HCT116 (cell line): ENCODE data around the gene CDK9. TPM values are rescaled to one million over a fixed set of nuclear protein-coding genes. Genes with fewer than 3 reads are reported as not detected.

ENCODE experiments used
- ATAC-seq: fragments of 200-7000 bp; cut with Tn5 transposase; 2 replicates; pipeline ENCODE4 v1.9.1; 2020; ENCODE audit warnings: mild to moderate bottlenecking, moderate library complexity
- BruUV-seq: library from RNA; stranded (reverse); fragments of 400-500 nt; replicated peaks from 2 replicates; lab custom pipeline; 2021; lab: Mats Ljungman, UMichigan
- CTCF ChIA-PET: fragments of 300-600 bp; sonication (Branson Sonifier 250); formaldehyde crosslinking; loops from one replicate; lab custom pipeline; 2021; ENCODE audit warnings: antibody characterized with exemption; lab: Charles Lee
- POLR2A ChIA-PET: fragments of 300-600, 350-600 bp; sonication (Branson Sonifier 250); formaldehyde crosslinking; loops from one replicate; lab custom pipeline; 2021; ENCODE audit warnings: antibody characterized with exemption; lab: Charles Lee
- RAD21 ChIA-PET, 2 experiments: fragments of 300-600 bp; sonication (Branson Sonifier 250); formaldehyde crosslinking; loops; one replicate each; lab custom pipeline; 2023; ENCODE audit warnings: low total read pairs in 2 of 2; ENCODE audit not compliant: uncharacterized antibody in 2 of 2, unreplicated experiment in 2 of 2, low non-redundant PET in 1 of 2; lab: Charles Lee
- DNase-seq: peaks from one replicate; pipeline ENCODE4 v3.0.0-alpha.2; 2010; ENCODE audit warnings: low read depth, low spot score
- H2AFZ ChIP-seq: fragments of 200-600 bp; shearing (Covaris generic), sonication (generic); 2 replicates; pipeline ENCODE4 v1.6.1; 2017; ENCODE audit warnings: low read depth, mixed run types, mixed read lengths, antibody characterized with exemption, low read length; ENCODE audit not compliant: poor library complexity, severe bottlenecking
- H3K27ac ChIP-seq: 2 replicates; pipeline ENCODE4 v1.5.1; 2012; ENCODE audit warnings: low read depth, low read length
- H3K27me3 ChIP-seq: fragments of 200-600 bp; sonication (generic); 2 replicates; pipeline ENCODE4 v1.6.1; 2016; ENCODE audit warnings: mixed run types, low read length, mixed read lengths; ENCODE audit not compliant: insufficient read depth
- H3K36me3 ChIP-seq, 2 experiments: fragments of 200-500 bp in 1 of 2; fragments of 200-600 bp in 1 of 2; sonication (Bioruptor generic) in 1 of 2; sonication (generic) in 1 of 2; 2 replicates each; pipeline versions ENCODE4 v1.5.1 to v1.6.1; 2014 to 2016; ENCODE audit warnings: low read length in 2 of 2, inconsistent platforms in 1 of 2, mixed read lengths in 1 of 2, mixed run types in 1 of 2; ENCODE audit not compliant: insufficient read depth in 2 of 2, control insufficient read depth in 1 of 2
- H3K4me1 ChIP-seq, 2 experiments: fragments of 200-600 bp in 1 of 2; sonication (generic) in 1 of 2; 2 replicates each; pipeline versions ENCODE4 v1.5.1 to v1.6.1; 2012 to 2017; ENCODE audit warnings: low read length in 2 of 2, inconsistent platforms in 1 of 2, mild to moderate bottlenecking in 1 of 2, mixed read lengths in 1 of 2, mixed run types in 1 of 2, moderate library complexity in 1 of 2; ENCODE audit not compliant: insufficient read depth in 2 of 2, control insufficient read depth in 1 of 2
- H3K4me2 ChIP-seq: fragments of 200-600 bp; sonication (generic); 2 replicates; pipeline ENCODE4 v1.6.1; 2017; ENCODE audit warnings: mixed run types, low read length, mixed read lengths
- H3K4me3 ChIP-seq, 2 experiments: fragments of 200-600 bp in 1 of 2; sonication (generic) in 1 of 2; replicated peaks in 1 of 2; 2 replicates each; pipeline ENCODE4 v1.5.1; 2011 to 2016; ENCODE audit warnings: low read length in 2 of 2, control low read depth in 1 of 2, low read depth in 1 of 2, mild to moderate bottlenecking in 1 of 2, mixed read lengths in 1 of 2, mixed run types in 1 of 2
- H3K79me2 ChIP-seq: fragments of 200-600 bp; sonication (generic); 2 replicates; pipeline ENCODE4 v1.6.1; 2017; ENCODE audit warnings: mild to moderate bottlenecking, mixed run types, low read length, moderate library complexity, mixed read lengths; ENCODE audit not compliant: insufficient read depth
- H3K9ac ChIP-seq: fragments of 200-600 bp; sonication (generic); 2 replicates; pipeline ENCODE4 v1.6.1; 2016; ENCODE audit warnings: low read length, mixed read lengths
- H3K9me2 ChIP-seq: fragments of 200-600 bp; sonication (generic), shearing (Covaris generic); 2 replicates; pipeline ENCODE4 v1.6.1; 2017; ENCODE audit warnings: mixed run types, mild to moderate bottlenecking, moderate library complexity; ENCODE audit not compliant: insufficient read depth
- H3K9me3 ChIP-seq, 2 experiments: fragments of 200-500 bp in 1 of 2; fragments of 200-600 bp in 1 of 2; sonication (Bioruptor generic) in 1 of 2; sonication (generic) in 1 of 2; 2 replicates each; pipeline ENCODE4 v1.6.1; 2014 to 2017; ENCODE audit warnings: low read length in 2 of 2, mixed read lengths in 2 of 2, inconsistent platforms in 1 of 2, low read depth in 1 of 2, mild to moderate bottlenecking in 1 of 2, mixed run types in 1 of 2, moderate library complexity in 1 of 2; ENCODE audit not compliant: control insufficient read depth in 1 of 2, insufficient read depth in 1 of 2
- H4K20me1 ChIP-seq: fragments of 200-600 bp; sonication (generic), shearing (Covaris generic); 2 replicates; pipeline ENCODE4 v1.6.1; 2017; ENCODE audit warnings: mixed run types, mild to moderate bottlenecking, moderate library complexity; ENCODE audit not compliant: insufficient read depth
- ATF3 ChIP-seq: IDR thresholded peaks from 2 replicates; pipeline ENCODE4 v1.6.1; 2012
- CBX3 ChIP-seq: IDR thresholded peaks from 2 replicates; pipeline ENCODE4 v1.6.1; 2012; ENCODE audit warnings: low read depth
- CEBPB ChIP-seq: IDR thresholded peaks from 2 replicates; pipeline ENCODE4 v1.6.1; 2012; ENCODE audit warnings: low read depth
- CTCF ChIP-seq, 3 experiments: fragments of 200-600 bp in 1 of 3; sonication (generic) in 1 of 3; IDR thresholded peaks in 2 of 3; conservative IDR thresholded peaks in 1 of 3; 2 replicates each; pipeline ENCODE4 v1.5.1; 2012 to 2017; ENCODE audit warnings: low read depth in 2 of 3, low read length in 2 of 3, antibody characterized with exemption in 1 of 3, borderline replicate concordance in 1 of 3, control low read depth in 1 of 3, mild to moderate bottlenecking in 1 of 3, mixed read lengths in 1 of 3, mixed run types in 1 of 3, moderate library complexity in 1 of 3; ENCODE audit not compliant: insufficient read depth in 1 of 3
- EGR1 ChIP-seq: IDR thresholded peaks from 2 replicates; pipeline ENCODE4 v1.6.1; 2012; ENCODE audit warnings: low read depth
- ELF1 ChIP-seq: IDR thresholded peaks from 2 replicates; pipeline ENCODE4 v1.6.1; 2012; ENCODE audit warnings: low read depth, borderline replicate concordance
- EZH2 ChIP-seq: fragments of 200-600 bp; sonication (generic); IDR thresholded peaks from 2 replicates; pipeline ENCODE4 v1.6.1; 2017; ENCODE audit warnings: antibody characterized with exemption, mixed run types
- FOSL1 ChIP-seq: IDR thresholded peaks from 2 replicates; pipeline ENCODE4 v1.6.1; 2012; ENCODE audit warnings: low read depth
- JUND ChIP-seq: IDR thresholded peaks from 2 replicates; pipeline ENCODE4 v1.6.1; 2012
- POLR2A ChIP-seq: IDR thresholded peaks from 2 replicates; pipeline ENCODE4 v1.7.0; 2011; ENCODE audit warnings: borderline replicate concordance; ENCODE audit not compliant: insufficient read depth, insufficient read length; ENCODE audit errors: extremely low read depth
- POLR2AphosphoS5 ChIP-seq: IDR thresholded peaks from 2 replicates; pipeline ENCODE4 v1.6.1; 2011; ENCODE audit warnings: mild to moderate bottlenecking, low read depth, low read length, moderate library complexity
- RAD21 ChIP-seq: IDR thresholded peaks from 2 replicates; pipeline ENCODE4 v1.6.1; 2012; ENCODE audit warnings: low read depth, mild to moderate bottlenecking
- SIN3A ChIP-seq: IDR thresholded peaks from 2 replicates; pipeline ENCODE4 v1.6.1; 2012; ENCODE audit warnings: low read depth
- SP1 ChIP-seq: IDR thresholded peaks from 2 replicates; pipeline ENCODE4 v1.6.1; 2012; ENCODE audit warnings: low read depth
- SRF ChIP-seq: IDR thresholded peaks from 2 replicates; pipeline ENCODE4 v1.6.1; 2012; ENCODE audit warnings: low read depth
- ZFX ChIP-seq: fragments of 450-650 bp; IDR thresholded peaks from 2 replicates; pipeline ENCODE4 v1.6.1; 2017
- ZNF274 ChIP-seq: fragments of 200-500 bp; sonication (Bioruptor generic); IDR thresholded peaks from 2 replicates; pipeline ENCODE4 v1.6.1; 2014; ENCODE audit warnings: mild to moderate bottlenecking, low read depth, low read length, inconsistent platforms
- intact Hi-C: fragments of 100-400 bp; cut with micrococcal nuclease; formaldehyde crosslinking; loops from 2 replicates; pipeline ENCODE4 v1.10.0; 2022
- total RNA-seq: library from RNA; stranded (reverse); gene quantifications from one replicate; pipeline ENCODE4 v1.2.1, GENCODE V29; 2021; ENCODE audit not compliant: unreplicated experiment
- TF ChIP-seq, protein P1 (sequence below): IDR thresholded peaks from 2 replicates; pipeline ENCODE4 v1.6.1; 2012

Gene CDK9
- total RNA-seq, 1 experiment from 2014 or later: 102 TPM

- Histone ChIP-seq H3K9me2 (no peaks in the 10 kb centered on the region), H3K4me2 (no peak overlapping the region), H3K4me3 (no peak overlapping the region), H3K36me3 (peaks cover 20 to 41% of the 10 kb centered on the region in 2 experiments; a peak in 3 of 4 replicates), H3K79me2 (no peaks in the 10 kb centered on the region), H4K20me1 (no peaks in the 10 kb centered on the region), H3K27ac (no peak overlapping the region), H3K27me3 (no peaks in the 10 kb centered on the region), H3K4me1 (peaks cover 0 to 12% of the 10 kb centered on the region in 2 experiments; a peak in 2 of 4 replicates), H2AFZ (no peak overlapping the region), H3K9me3 (no peaks in the 10 kb centered on the region), H3K9ac (no peak overlapping the region)
- intact Hi-C loops: no loop called here
- TF ChIP-seq ZNF274 (no peak), EGR1 (no peak), CEBPB (no peak), EZH2 (no peak), RAD21 (no peak), CBX3 (no peak), JUND (no peak), SRF (no peak), ZFX (no peak), POLR2AphosphoS5 (no peak), POLR2A (no peak), FOSL1 (no peak), ATF3 (no peak), CTCF (IDR thresholded peaks at IDR 0.05 in 2 of 3, conservative IDR thresholded peaks at IDR 0.05 in 1 of 3; ENCODE audit: borderline replicate concordance in 1 of 3, insufficient read depth in 1 of 3, low read depth in 2 of 3, low read length in 2 of 3) (no peak), SIN3A (no peak), SP1 (no peak), ELF1 (no peak)
- TF ChIP-seq, protein P1, sequence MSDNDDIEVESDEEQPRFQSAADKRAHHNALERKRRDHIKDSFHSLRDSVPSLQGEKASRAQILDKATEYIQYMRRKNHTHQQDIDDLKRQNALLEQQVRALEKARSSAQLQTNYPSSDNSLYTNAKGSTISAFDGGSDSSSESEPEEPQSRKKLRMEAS: no peak
- ChIA-PET POLR2A (no interaction called here), CTCF (interaction anchor here (1.0 kb wide), 1 partner anchor 13 kb away, joined by 3 read pairs; no protein-coding TSS in a partner anchor), RAD21 (no interaction called here)
- no peak for DNase-seq
- BruUV-seq: no TSS peak
- no peak for ATAC-seq
Observed at GRCh38 chr9:127812011-127812410, 26.2 kb downstream of the CDK9 start.
